Activated T-cell treated with anti-CD3 and anti-CD28 coated beads, Interleukin-2, amount 50 U/mL, for 4 hours (primary cell): ENCODE measurements around the gene ITGA11. TPM values are rescaled to one million over a fixed set of nuclear protein-coding genes. Genes with fewer than 3 reads are reported as not detected.

Experiments used
- ATAC-seq, 2 donors: fragments of 200-7000 bp; cut with Tn5 transposase; one replicate each; pipeline ENCODE4 v1.10.0; 2021
- DNase-seq: peaks from one replicate; pipeline ENCODE4 v3.0.0-alpha.2; 2020
- H3K27me3 Mint-ChIP-seq: one replicate; pipeline ENCODE4 v1.8.0; 2021; ENCODE audit warnings: low read depth, mixed read lengths
- H3K36me3 Mint-ChIP-seq: one replicate; pipeline ENCODE4 v1.8.0; 2022; ENCODE audit warnings: mixed read lengths; ENCODE audit not compliant: insufficient read depth
- H3K4me1 Mint-ChIP-seq: one replicate; pipeline ENCODE4 v1.8.0; 2021; ENCODE audit warnings: low read depth, mixed read lengths
- H3K4me3 Mint-ChIP-seq: one replicate; pipeline ENCODE4 v1.8.0; 2021; ENCODE audit warnings: mild to moderate bottlenecking, moderate library complexity, mixed read lengths
- H3K9me3 Mint-ChIP-seq: one replicate; pipeline ENCODE4 v1.8.0; 2021; ENCODE audit warnings: mixed read lengths
- total RNA-seq, 3 donors: library from RNA; stranded (reverse); gene quantifications; one replicate each; pipeline ENCODE4 v1.2.1, GENCODE V29; 2021

ITGA11 gene
- total RNA-seq, 3 donors from 2014 or later, result 0.05 to 0.21 TPM; not detected in 1

GRCh38 chr15:68292157-68292781, 139.7 kb downstream of the ITGA11 start:
- Mint-ChIP-seq H3K4me1 (peaks cover 51% of the 10 kb centered on the region), H3K4me3 (no peak overlapping the region), H3K27me3 (no peaks in the 10 kb centered on the region), H3K9me3 (no peaks in the 10 kb centered on the region), H3K36me3 (peaks cover 33% of the 10 kb centered on the region)
- DNase-seq (no peak), ATAC-seq (peak; percentile 43 to 62)

- Mint-ChIP-seq H3K4me1 (peaks cover 58% of the 10 kb centered on the region), H3K27me3 (no peaks in the 10 kb centered on the region), H3K36me3 (peaks cover 38% of the 10 kb centered on the region), H3K9me3 (no peaks in the 10 kb centered on the region), H3K4me3 (no peak overlapping the region)
- DNase-seq (no peak), ATAC-seq (no peak)
Observed at GRCh38 chr15:68290715-68291114, 141.2 kb downstream of the ITGA11 start.

GRCh38 chr15:68289621-68290352, 142.2 kb downstream of the ITGA11 start:
- Mint-ChIP-seq H3K36me3 (peaks cover 42% of the 10 kb centered on the region), H3K9me3 (no peaks in the 10 kb centered on the region), H3K4me1 (peaks cover 65% of the 10 kb centered on the region), H3K27me3 (no peaks in the 10 kb centered on the region), H3K4me3 (no peak overlapping the region)
- ATAC-seq (no peak), DNase-seq (no peak)

DNA sequence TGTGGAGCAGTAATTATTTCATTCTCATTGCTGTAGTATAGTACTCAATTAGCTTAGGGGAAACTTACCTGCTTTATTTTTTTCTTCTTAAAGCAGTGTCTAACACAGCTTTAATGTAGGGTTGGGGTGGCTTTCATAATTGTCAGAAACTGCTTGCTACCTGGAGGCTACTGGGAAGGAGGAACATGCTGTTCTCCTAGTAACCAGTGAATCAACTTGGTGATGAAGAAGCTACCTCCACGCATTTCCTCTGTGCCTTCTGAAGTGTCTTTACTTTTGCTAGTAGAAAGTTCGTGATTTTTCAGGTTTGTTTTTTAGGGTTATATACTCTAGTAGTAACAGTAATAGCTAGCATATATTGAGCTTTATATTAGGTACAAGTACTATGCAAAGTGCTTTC, 142.9 kb downstream of the ITGA11 start:
- no peak for DNase-seq
- ATAC-seq, result no peak
- Mint-ChIP-seq H3K4me3 (no peak overlapping the region), H3K36me3 (peaks cover 46% of the 10 kb centered on the region), H3K9me3 (no peaks in the 10 kb centered on the region), H3K27me3 (no peaks in the 10 kb centered on the region), H3K4me1 (peaks cover 70% of the 10 kb centered on the region)

DNA sequence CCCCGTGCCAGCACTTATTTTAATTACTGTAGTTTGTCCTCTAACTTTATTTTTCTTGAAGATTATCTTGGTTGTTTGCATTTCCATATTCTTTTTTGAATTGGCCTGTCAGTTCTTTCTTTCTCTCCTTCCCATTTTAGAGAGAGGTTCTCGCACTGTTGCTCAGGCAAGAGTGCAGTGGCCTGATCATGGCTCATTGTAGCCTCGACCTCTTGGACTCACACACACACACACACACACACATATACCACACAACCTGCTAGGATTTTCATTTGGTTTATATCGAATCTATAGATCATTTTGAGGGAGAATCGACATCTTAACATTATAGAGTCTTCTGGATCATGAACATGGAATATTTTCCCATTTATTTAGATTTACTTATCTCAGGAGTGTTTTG, 145.7 kb downstream of the ITGA11 start:
- ATAC-seq, result no peak
- peaks cover 45% of the 10 kb centered on the region for H3K36me3 Mint-ChIP-seq
- DNase-seq, result no peak
- H3K9me3 Mint-ChIP-seq, result no peaks in the 10 kb centered on the region
- H3K4me1 Mint-ChIP-seq, result peaks cover 70% of the 10 kb centered on the region
- no peaks in the 10 kb centered on the region for H3K27me3 Mint-ChIP-seq
- peak overlapping the region; percentile 1 for H3K4me3 Mint-ChIP-seq

DNA sequence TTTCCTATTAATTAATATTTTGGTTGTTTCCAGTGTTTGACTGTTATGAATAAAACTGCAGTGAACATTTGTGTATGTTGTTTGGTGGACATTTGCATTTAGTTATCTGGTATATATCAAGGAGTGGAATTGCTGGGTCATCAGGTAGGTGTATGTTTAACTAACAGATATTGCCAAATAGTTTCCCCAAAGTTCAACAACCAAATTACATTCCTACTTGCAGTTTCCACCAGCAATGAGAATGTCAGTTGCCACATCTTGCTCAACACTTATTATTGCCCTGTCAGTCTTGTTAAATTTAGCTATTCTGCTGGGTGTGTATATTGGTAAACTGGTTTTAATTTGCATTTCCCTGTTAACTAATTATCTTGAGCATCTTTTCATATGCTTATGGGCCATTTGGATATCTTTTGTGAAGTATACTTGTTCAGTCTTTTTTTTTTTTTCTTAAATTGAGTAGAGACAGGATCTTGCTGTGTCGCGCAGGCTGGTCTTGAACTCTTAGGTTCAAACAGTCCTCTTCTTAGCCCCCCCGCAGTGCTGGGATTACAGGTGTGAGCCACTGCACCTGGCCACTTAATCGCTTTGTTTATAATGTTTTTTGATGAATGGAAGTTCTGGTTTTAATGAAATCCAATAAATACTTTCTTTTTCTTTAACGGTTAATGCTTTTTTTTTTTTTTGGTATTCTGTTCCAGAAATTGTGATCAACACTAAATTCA, 146.5 kb downstream of the ITGA11 start:
- no peak overlapping the region for H3K4me3 Mint-ChIP-seq
- no peaks in the 10 kb centered on the region for H3K9me3 Mint-ChIP-seq
- no peaks in the 10 kb centered on the region for H3K27me3 Mint-ChIP-seq
- DNase-seq (no peak), ATAC-seq (no peak)
- H3K4me1 Mint-ChIP-seq, result peaks cover 74% of the 10 kb centered on the region
- peaks cover 39% of the 10 kb centered on the region for H3K36me3 Mint-ChIP-seq

DNA sequence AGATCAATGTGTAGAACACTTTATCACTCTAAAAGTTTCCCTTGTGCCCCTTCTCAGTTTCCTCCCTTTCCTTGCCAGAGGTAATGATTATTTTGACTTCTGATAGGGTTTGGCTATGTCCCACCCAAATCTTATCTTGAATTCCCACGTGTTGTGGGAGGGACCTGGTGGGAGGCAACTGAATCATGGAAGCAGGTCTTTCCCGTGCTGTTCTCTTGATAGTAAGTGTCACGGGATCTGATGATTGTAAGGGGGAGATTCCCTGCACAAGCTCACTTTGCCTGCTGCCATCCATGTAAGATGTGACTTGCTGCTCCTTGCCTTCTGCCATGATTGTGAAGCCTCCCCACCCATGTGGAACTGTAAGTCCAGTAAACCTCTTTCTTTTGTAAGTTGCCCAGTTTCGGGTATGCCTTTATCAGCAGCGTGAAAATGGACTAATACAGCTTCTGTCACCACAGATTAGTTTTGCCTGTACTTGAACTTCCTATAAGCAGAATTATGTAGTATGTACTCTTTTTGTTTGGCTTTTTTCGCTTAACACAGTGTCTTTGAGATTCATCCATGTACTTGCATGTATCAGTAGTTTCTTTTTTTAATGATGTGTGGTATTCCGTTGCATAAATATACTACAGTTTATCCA, 147.2 kb downstream of the ITGA11 start:
- no peak for DNase-seq
- H3K27me3 Mint-ChIP-seq, result no peaks in the 10 kb centered on the region
- no peak for ATAC-seq
- H3K36me3 Mint-ChIP-seq, result peaks cover 38% of the 10 kb centered on the region
- no peaks in the 10 kb centered on the region for H3K9me3 Mint-ChIP-seq
- peaks cover 78% of the 10 kb centered on the region for H3K4me1 Mint-ChIP-seq
- H3K4me3 Mint-ChIP-seq, result no peak overlapping the region

- no peaks in the 10 kb centered on the region for H3K9me3 Mint-ChIP-seq
- H3K4me1 Mint-ChIP-seq, result peaks cover 74% of the 10 kb centered on the region
- DNase-seq (no peak), ATAC-seq (no peak)
- no peaks in the 10 kb centered on the region for H3K27me3 Mint-ChIP-seq
- peaks cover 33% of the 10 kb centered on the region for H3K36me3 Mint-ChIP-seq
- H3K4me3 Mint-ChIP-seq, result no peak overlapping the region
Observed at GRCh38 chr15:68283401-68283800, 148.6 kb downstream of the ITGA11 start.

- no peaks in the 10 kb centered on the region for H3K27me3 Mint-ChIP-seq
- no peak for ATAC-seq
- H3K36me3 Mint-ChIP-seq, result peaks cover 27% of the 10 kb centered on the region
- peaks cover 69% of the 10 kb centered on the region for H3K4me1 Mint-ChIP-seq
- H3K9me3 Mint-ChIP-seq, result no peaks in the 10 kb centered on the region
- DNase-seq, result no peak
- H3K4me3 Mint-ChIP-seq, result peak overlapping the region; percentile 99
Observed at GRCh38 chr15:68281008-68281407, 151.0 kb downstream of the ITGA11 start.

DNA sequence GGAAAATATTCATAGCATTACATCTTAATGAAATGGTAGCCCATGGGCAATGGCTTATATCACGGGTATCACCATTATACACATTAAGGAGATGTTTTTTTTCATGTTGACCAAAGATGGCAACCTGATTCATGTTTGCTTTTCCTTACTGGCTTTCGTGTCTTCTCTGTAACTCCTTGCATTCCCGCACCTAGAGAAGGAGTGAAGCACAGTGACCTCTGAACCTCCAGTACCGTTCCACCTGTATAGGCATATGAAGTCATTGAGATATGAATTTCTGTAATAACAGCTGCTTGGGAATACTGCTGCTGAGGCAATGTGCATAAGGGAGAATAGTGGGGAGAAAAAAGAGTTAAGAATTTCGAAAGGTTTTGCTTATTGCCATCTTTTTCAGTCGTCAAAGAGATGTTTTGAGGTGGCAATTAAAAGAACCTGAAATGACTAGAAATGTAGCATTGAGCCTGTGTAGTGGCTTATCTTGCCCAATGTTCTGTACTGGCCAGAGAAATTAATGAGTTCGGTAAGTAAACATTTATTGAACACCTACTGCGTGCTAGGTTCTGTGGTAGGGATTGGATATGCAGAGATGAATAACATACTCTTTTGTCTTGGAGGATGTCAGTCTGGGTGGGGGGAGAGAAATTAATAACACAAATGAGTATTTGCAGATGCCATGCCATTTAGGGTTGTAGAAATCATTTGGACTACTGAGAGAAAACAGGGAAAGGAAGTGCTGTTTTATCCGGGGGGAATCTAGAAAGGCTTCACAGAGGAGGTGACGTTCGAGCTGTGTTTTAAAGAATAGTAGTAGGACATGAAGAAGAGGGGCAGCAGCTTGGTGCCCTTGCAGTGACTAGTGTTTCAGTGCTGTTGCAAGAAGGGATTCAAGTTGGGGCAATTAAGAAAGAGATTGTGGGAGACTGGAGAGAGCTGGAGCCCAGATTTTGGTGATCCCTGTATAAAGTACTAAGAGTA, 151.9 kb downstream of the ITGA11 start:
- Mint-ChIP-seq H3K27me3 (no peaks in the 10 kb centered on the region), H3K36me3 (peaks cover 20% of the 10 kb centered on the region), H3K4me1 (peaks cover 61% of the 10 kb centered on the region), H3K9me3 (no peaks in the 10 kb centered on the region), H3K4me3 (peak overlapping the region; percentile 99)
- ATAC-seq (no peak), DNase-seq (no peak)

GRCh38 chr15:68278595-68279405, 153.2 kb downstream of the ITGA11 start:
- H3K36me3 Mint-ChIP-seq, result peaks cover 13% of the 10 kb centered on the region
- no peaks in the 10 kb centered on the region for H3K9me3 Mint-ChIP-seq
- peaks cover 53% of the 10 kb centered on the region for H3K4me1 Mint-ChIP-seq
- peak overlapping the region; percentile 99 for H3K4me3 Mint-ChIP-seq
- DNase-seq (no peak), ATAC-seq (peak; percentile 4)
- H3K27me3 Mint-ChIP-seq, result no peaks in the 10 kb centered on the region

- Mint-ChIP-seq H3K4me3 (peak overlapping the region; percentile 99), H3K9me3 (no peaks in the 10 kb centered on the region), H3K27me3 (no peaks in the 10 kb centered on the region), H3K4me1 (peaks cover 49% of the 10 kb centered on the region), H3K36me3 (peaks cover 11% of the 10 kb centered on the region)
- ATAC-seq, result no peak
- peak; percentile 65 for DNase-seq
Observed at GRCh38 chr15:68278345-68278594, 153.7 kb downstream of the ITGA11 start.
